HEK293T (cell line): ENCODE data around the gene UGCG.

ENCODE experiments used
- CTCF ChIA-PET: fragments of 350-600 bp; formaldehyde crosslinking; extraction: SDS; loops from one replicate; lab custom pipeline; 2021; ENCODE audit warnings: antibody characterized with exemption, inconsistent platforms; lab: Yijun Ruan, JAX
- POLR2A ChIA-PET: fragments of 350-600 bp; formaldehyde crosslinking; extraction: SDS; loops from one replicate; lab custom pipeline; 2020; ENCODE audit warnings: antibody characterized with exemption, inconsistent platforms; lab: Yijun Ruan, JAX
- DNase-seq: peaks from one replicate; pipeline ENCODE4 v3.0.0; 2012; ENCODE audit warnings: mixed read lengths; ENCODE audit errors: extremely low spot score
- ARNT ChIP-seq: fragments of 450-650 bp; IDR thresholded peaks from 2 replicates; pipeline ENCODE4 v1.6.1; 2017; ENCODE audit warnings: mild to moderate bottlenecking
- BHLHE40 ChIP-seq: fragments of 450-650 bp; IDR thresholded peaks from 2 replicates; pipeline ENCODE4 v1.6.1; 2016; ENCODE audit warnings: mild to moderate bottlenecking, moderate library complexity, borderline replicate concordance
- CTBP1 ChIP-seq: fragments of 450-650 bp; IDR thresholded peaks from 2 replicates; pipeline ENCODE4 v1.6.1; 2016; ENCODE audit warnings: borderline replicate concordance
- ELF4 ChIP-seq: fragments of 450-650 bp; IDR thresholded peaks from 2 replicates; pipeline ENCODE4 v1.6.1; 2017; ENCODE audit warnings: antibody characterized with exemption
- FOXA1 ChIP-seq: fragments of 450-650 bp; IDR thresholded peaks from 2 replicates; pipeline ENCODE4 v1.6.1; 2016; ENCODE audit warnings: mild to moderate bottlenecking
- FOXK2 ChIP-seq: fragments of 450-650 bp; IDR thresholded peaks from 2 replicates; pipeline ENCODE4 v1.6.1; 2016; ENCODE audit warnings: mild to moderate bottlenecking
- FOXM1 ChIP-seq: fragments of 450-650 bp; IDR thresholded peaks from 2 replicates; pipeline ENCODE4 v1.6.1; 2017; ENCODE audit warnings: mild to moderate bottlenecking, borderline replicate concordance
- HDGF ChIP-seq: fragments of 450-650 bp; IDR thresholded peaks from 2 replicates; pipeline ENCODE4 v1.6.1; 2017; ENCODE audit warnings: antibody characterized with exemption, borderline replicate concordance
- L3MBTL2 ChIP-seq: fragments of 450-650 bp; conservative IDR thresholded peaks from 2 replicates; pipeline ENCODE4 v1.6.1; 2016; ENCODE audit warnings: mild to moderate bottlenecking
- LEF1 ChIP-seq: fragments of 450-650 bp; IDR thresholded peaks from 2 replicates; pipeline ENCODE4 v1.6.1; 2017; ENCODE audit warnings: mild to moderate bottlenecking, borderline replicate concordance
- NFRKB ChIP-seq: fragments of 450-650 bp; IDR thresholded peaks from 2 replicates; pipeline ENCODE4 v1.6.1; 2016; ENCODE audit warnings: mild to moderate bottlenecking, moderate library complexity
- SP1 ChIP-seq: fragments of 450-650 bp; IDR thresholded peaks from 2 replicates; pipeline ENCODE4 v1.6.1; 2017
- SUZ12 ChIP-seq: fragments of 450-650 bp; IDR thresholded peaks from 2 replicates; pipeline ENCODE4 v1.6.1; 2016; ENCODE audit warnings: mild to moderate bottlenecking
- TARDBP ChIP-seq: fragments of 450-650 bp; IDR thresholded peaks from 2 replicates; pipeline ENCODE4 v1.6.1; 2016
- ZNF384 ChIP-seq: fragments of 450-650 bp; IDR thresholded peaks from 2 replicates; pipeline ENCODE4 v1.6.1; 2016
- TF ChIP-seq, protein P1 (sequence below): fragments of 450-650 bp; IDR thresholded peaks from 2 replicates; pipeline ENCODE4 v1.6.1; 2016

The UGCG gene

DNA sequence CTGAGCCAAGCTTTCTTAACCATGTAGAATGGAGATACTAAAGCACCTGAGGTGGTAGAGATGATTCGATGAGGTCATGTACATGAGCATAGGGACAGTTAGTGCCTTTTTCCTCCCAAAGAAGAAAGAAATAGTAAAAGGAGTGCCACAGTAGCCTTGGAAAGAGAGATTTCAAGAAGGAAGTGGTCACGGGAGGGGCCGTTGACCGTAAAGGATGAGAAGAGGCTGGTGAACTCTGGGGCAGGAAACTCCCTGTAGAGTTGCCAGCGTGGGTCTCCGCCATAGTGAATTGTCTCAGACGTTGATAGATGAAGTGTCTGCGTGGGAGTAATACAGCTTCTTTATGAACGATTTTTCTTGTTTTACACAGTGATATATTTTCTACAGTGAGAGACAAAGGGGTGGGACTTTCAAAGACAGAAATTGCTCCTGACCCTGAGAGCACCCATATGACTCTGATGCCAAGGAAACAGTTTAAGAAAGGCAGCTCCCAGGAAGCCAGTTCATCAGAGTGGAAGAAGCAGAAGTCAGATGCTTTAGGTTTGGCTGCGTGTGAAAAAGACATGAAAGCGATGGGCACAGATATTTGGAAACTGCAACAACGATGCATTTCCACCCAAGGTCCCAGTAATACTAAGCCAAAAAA is 41.3 kb downstream of the UGCG start:
- TF ChIP-seq, protein P1, sequence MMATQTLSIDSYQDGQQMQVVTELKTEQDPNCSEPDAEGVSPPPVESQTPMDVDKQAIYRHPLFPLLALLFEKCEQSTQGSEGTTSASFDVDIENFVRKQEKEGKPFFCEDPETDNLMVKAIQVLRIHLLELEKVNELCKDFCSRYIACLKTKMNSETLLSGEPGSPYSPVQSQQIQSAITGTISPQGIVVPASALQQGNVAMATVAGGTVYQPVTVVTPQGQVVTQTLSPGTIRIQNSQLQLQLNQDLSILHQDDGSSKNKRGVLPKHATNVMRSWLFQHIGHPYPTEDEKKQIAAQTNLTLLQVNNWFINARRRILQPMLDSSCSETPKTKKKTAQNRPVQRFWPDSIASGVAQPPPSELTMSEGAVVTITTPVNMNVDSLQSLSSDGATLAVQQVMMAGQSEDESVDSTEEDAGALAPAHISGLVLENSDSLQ, result no peak
- TF ChIP-seq ELF4, result no peak
- ChIA-PET POLR2A (no interaction called here), CTCF (no interaction called here)
- no peak for DNase-seq

- TF ChIP-seq, protein P1, result no peak
- TF ChIP-seq SUZ12 (no peak), L3MBTL2 (no peak), SP1 (no peak), ARNT (no peak), HDGF (no peak), ZNF384 (no peak), LEF1 (no peak), ELF4 (no peak), CTBP1 (no peak), NFRKB (no peak), TARDBP (no peak), FOXM1 (no peak), FOXA1 (no peak), BHLHE40 (no peak), FOXK2 (no peak)
- no peak for DNase-seq
- CTCF ChIA-PET, result no interaction called here
- POLR2A ChIA-PET, result no interaction called here
These were observed 41.8 kb downstream of the UGCG start for GRCh38 chr9:111938427-111938800.

DNA sequence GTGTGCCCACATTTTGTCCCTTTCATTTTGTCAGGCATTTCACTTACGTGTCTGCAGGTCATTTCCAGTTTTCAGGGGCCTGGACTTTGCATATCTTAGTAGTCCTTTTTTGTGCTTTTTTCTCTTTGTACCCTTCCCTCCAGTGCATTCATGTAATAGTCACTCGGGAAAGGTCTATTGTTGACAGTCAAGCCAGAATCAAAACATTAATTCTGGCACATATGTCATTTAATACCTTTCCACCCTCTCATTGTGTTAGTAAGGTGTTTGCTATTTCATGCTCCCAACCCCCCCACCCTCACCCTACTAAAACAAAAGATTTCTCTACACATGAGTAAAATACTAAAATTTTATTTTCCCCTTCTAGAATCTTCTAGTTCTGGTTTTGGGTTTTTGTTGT is 42.7 kb downstream of the UGCG start:
- ChIA-PET POLR2A (no interaction called here), CTCF (no interaction called here)
- TF ChIP-seq, protein P1, result no peak
- TF ChIP-seq HDGF, result no peak
- no peak for TF ChIP-seq ZNF384
- TF ChIP-seq TARDBP, result no peak
- no peak for TF ChIP-seq ARNT
- no peak for TF ChIP-seq SUZ12
- no peak for TF ChIP-seq LEF1
- no peak for TF ChIP-seq BHLHE40
- TF ChIP-seq FOXK2, result no peak
- TF ChIP-seq ELF4, result no peak
- TF ChIP-seq L3MBTL2, result no peak
- no peak for TF ChIP-seq FOXM1
- no peak for TF ChIP-seq NFRKB
- no peak for TF ChIP-seq CTBP1
- no peak for TF ChIP-seq SP1
- no peak for TF ChIP-seq FOXA1
- no peak for DNase-seq

- CTCF ChIA-PET, result no interaction called here
- TF ChIP-seq FOXA1, result no peak
- TF ChIP-seq, protein P1, result no peak
- TF ChIP-seq SP1, result no peak
- TF ChIP-seq FOXK2, result no peak
- TF ChIP-seq BHLHE40, result no peak
- TF ChIP-seq ARNT, result no peak
- TF ChIP-seq FOXM1, result no peak
- no peak for TF ChIP-seq CTBP1
- TF ChIP-seq L3MBTL2, result no peak
- TF ChIP-seq SUZ12, result no peak
- no peak for TF ChIP-seq TARDBP
- no peak for TF ChIP-seq ELF4
- no peak for TF ChIP-seq HDGF
- TF ChIP-seq NFRKB, result no peak
- TF ChIP-seq LEF1, result no peak
- DNase-seq, result no peak
- POLR2A ChIA-PET, result no interaction called here
These were observed 44.1 kb downstream of the UGCG start for GRCh38 chr9:111940697-111941096.

GRCh38 chr9:111943200-111943599 is 46.6 kb downstream of the UGCG start:
- ChIA-PET CTCF (no interaction called here), POLR2A (no interaction called here)
- no peak for DNase-seq
- TF ChIP-seq SP1 (no peak), ELF4 (no peak), ARNT (no peak), LEF1 (no peak), NFRKB (no peak), FOXM1 (no peak), FOXK2 (no peak), HDGF (no peak), ZNF384 (no peak), TARDBP (no peak), SUZ12 (no peak), FOXA1 (no peak), L3MBTL2 (no peak), BHLHE40 (no peak)
- TF ChIP-seq, protein P1, result no peak
